KOPT-K1 (cell line): ENCODE measurements around the gene CEP120.
"Not testable (repeated sequence)": the region's sequence is repeated elsewhere in the genome, so short reads cannot be mapped to it uniquely, and the experiment has no call there.

ENCODE experiments used
- H3K27ac ChIP-seq: fragments of 200-600 bp; sonication (generic); 2 replicates; pipeline ENCODE4 v1.5.1; 2016; ENCODE audit warnings: antibody characterized with exemption, mild to moderate bottlenecking, low read depth, low read length; ENCODE audit not compliant: poor library complexity, severe bottlenecking
- H3K36me3 ChIP-seq: fragments of 200-600 bp; sonication (generic); 2 replicates; pipeline ENCODE4 v1.5.1; 2017; ENCODE audit warnings: antibody characterized with exemption, mild to moderate bottlenecking, low read length, moderate library complexity; ENCODE audit not compliant: insufficient read depth
- H3K9me3 ChIP-seq: fragments of 200-600 bp; sonication (generic); 2 replicates; pipeline ENCODE4 v1.5.1; 2017; ENCODE audit warnings: antibody characterized with exemption, low read length, mild to moderate bottlenecking; ENCODE audit not compliant: insufficient read depth, poor library complexity, severe bottlenecking

The CEP120 gene

DNA sequence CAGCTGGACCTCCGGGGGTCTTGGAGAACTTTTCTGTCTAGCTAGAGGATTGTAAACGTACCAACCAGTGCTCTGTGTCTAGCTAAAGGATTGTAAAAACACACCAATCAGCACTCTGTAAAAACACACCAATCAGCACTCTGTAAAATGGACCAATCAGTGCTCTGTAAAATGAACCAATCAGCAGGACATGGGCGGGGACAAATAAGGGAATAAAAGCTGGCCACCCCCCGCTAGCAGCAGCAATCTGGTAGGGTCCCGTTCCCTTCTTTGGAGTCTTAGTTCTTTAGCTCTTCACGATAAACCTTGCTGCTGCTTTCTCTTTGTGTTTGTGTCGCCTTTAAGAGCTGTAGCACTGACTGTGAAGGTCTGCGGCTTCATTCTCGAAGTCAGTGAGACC, 114.8 kb downstream of the CEP120 start:
- not testable (repeated sequence) for H3K27ac ChIP-seq, H3K36me3 ChIP-seq, H3K9me3 ChIP-seq

DNA sequence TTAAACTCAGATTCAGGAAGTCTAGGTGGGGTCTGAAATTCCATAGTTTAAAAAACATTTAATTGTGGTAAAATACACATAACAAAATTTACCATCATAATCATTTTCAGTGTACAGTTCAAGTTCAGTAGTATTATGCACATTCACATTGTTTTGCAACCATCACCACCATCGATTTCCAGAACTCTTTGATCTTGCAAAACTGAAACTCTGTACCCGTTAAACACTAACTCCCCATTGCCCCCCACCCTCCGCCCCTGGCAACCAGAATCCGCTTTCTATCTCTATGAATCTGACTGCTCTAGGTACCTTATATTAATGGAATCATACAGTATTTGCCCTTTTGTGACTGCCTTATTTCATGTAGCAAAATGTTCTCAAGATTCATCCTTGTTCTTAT, 117.5 kb downstream of the CEP120 start:
- H3K27ac ChIP-seq = no peak overlapping the region
- H3K36me3 ChIP-seq = no peaks in the 10 kb centered on the region
- H3K9me3 ChIP-seq = no peaks in the 10 kb centered on the region

DNA sequence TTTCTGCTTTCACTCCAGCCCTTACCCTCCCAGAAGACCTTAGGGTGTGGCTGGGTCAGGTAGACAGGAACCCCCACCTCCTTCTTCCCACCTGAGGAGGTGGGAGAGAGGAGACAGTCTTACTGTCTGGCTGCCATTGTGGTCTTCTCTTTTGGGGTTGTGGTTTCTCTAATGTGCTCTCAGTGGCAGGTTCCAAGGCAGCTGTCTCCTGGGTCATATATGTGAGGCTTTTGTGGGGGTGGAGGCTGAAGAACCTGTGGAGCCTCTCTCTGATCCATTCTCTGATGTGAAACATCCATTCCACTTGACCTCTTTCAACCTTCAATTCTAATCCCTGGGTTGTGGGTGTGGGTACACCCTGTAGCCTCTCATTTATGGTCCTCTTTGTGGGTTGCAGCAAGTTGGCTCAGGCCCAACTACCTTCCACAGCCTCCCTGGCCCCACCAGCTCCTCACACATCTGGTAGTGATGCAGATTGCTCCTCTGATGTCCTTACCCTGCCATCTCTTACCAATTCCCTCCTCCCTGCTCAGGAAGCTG, 118.4 kb downstream of the CEP120 start:
- Histone ChIP-seq H3K27ac (no peak overlapping the region), H3K36me3 (no peaks in the 10 kb centered on the region), H3K9me3 (no peaks in the 10 kb centered on the region)

DNA sequence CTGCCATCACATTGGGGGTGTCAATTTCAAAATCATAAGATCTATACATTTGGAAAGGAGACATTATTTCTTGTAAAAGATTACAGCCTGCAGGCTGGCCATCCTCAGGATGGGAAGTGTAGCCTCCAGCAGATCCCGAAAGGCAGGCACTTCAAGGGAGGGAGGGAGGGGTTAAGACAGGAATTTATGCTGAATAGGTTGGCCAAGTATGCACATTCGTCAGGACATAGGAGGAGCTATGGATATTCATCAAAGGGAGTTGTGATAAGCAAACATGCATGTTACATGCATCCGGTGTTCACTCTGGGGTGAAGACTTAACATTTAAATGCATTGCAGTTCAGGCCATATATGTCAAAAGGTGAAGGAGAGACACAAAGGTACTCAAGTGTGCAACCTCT, 119.4 kb downstream of the CEP120 start:
- no peak overlapping the region for H3K27ac ChIP-seq
- no peaks in the 10 kb centered on the region for H3K9me3 ChIP-seq
- no peaks in the 10 kb centered on the region for H3K36me3 ChIP-seq

DNA sequence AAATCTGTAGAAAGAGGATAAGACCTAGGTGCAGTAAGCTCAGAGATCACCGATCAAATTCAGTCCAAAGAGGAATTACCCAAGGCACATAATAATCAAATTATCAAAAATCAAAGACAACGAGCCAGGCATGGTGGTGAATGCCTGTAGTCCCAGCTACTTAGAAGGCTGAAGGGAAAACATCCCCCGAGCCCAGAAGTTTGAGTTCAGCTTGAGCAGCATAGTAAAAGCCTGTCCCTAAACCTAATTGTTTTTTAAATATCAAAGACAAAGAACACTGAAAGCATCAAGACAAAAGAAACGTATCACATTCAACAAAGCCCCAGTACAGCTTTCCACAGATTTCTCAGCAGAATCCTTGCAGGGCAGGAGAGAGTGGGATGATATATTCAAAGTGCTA, 122.9 kb downstream of the CEP120 start:
- Histone ChIP-seq H3K27ac (no peak overlapping the region), H3K36me3 (no peaks in the 10 kb centered on the region)

DNA sequence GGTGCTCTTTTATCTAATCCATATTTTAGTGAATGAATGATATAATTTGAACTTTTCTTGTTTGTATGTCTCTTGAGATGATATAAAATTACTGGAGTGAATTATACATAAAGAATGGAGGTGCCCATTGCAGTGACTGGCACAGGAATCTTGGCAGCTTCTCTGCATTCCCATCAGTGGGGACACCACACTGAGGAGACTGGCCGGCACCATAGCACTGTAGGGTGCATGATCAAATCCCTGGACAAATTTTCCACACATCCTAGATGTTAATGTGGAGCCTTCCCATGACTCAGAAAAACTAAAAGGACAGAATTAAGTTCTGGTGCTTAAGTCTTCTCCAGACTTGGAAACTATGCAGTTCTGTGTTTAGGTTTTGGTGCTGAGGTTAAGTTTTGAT, 124.1 kb downstream of the CEP120 start:
- no peaks in the 10 kb centered on the region for H3K36me3 ChIP-seq

More for the DNA sequence above, 122.9 kb downstream of the CEP120 start:
- H3K9me3 ChIP-seq = no peaks in the 10 kb centered on the region

DNA sequence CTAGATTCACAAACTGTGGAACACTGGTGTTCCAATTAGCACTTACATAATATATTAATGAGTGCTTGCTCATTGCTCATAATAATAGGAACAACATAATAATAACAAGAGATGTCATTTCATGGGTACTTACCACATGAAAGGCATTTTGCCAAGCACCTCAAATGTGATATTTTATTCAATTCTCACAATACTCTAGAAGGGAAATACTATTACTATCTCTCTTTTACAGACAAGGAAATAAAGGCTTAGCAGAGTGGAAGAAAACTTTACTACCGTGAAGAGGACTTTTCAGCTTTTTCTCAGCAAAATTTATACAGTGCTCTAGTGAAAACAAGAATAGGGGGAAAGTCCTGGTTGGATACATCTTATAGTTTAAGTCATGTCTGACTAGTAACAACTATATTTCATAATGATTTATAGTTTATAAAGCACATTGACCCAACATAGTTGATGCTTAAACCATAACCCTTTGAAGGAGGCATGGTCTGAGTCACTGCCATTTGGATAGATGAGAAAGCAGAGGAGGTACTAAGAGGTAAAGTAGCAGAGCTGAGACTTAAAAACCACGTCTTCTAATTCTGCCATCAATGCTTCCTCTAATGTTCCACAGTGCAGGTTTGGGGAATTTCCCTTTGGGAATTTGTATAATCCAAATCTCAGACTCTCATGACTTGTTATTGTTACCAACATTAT, 124.7 kb downstream of the CEP120 start:
- no peaks in the 10 kb centered on the region for H3K9me3 ChIP-seq
- H3K36me3 ChIP-seq = no peaks in the 10 kb centered on the region
- no peak overlapping the region for H3K27ac ChIP-seq

More for the DNA sequence above, 124.1 kb downstream of the CEP120 start:
- Histone ChIP-seq H3K27ac (no peak overlapping the region), H3K9me3 (no peaks in the 10 kb centered on the region)

DNA sequence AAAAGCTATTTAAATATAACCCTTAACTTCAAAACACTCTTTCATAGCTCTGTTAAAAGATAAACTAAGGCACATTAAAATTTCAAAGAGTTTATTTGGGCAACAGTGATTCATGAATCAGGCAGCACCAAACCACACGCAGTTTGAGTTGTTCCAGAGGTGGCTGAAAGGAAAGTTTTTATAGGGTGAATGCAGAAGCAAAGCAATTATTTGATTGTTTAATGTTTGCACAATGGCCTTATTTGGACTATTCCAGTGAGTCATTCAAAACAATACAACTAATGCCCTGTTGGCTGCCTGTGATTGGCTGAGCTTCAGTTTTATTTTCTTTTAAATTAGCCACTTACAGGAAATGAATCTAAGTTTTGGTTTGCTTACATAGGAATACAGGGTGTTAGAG, 125.3 kb downstream of the CEP120 start:
- H3K36me3 ChIP-seq = no peaks in the 10 kb centered on the region
- no peaks in the 10 kb centered on the region for H3K9me3 ChIP-seq
- H3K27ac ChIP-seq = no peak overlapping the region

DNA sequence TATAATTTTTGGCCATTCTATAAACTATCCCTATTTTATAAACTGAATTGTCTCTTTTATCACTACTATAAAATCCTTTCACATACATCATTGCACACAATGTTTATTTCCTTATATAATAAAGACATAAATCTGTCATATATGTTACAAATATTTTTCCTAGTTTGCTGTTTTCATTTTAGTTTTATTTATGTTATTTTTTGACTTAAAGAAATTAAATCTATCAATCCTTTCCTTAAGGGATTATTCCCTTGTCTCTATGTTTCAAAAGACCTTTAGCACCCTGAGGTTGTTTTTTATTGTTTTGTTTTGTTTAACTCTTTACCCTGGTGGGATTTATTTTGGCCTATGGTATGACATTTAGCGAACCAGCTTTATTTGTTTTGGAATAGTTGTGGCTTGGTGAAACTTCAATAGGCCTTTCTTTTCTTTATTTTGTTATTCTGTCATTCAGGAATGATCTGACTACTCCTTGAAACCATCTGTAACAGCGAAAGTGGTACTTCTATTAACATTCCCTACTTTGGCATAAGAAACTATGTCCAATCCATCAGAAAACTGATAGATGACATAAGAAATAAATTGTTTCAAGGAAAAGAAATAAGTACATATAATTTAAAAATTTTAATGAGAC, 125.9 kb downstream of the CEP120 start:
- Histone ChIP-seq H3K36me3 (no peaks in the 10 kb centered on the region), H3K27ac (no peak overlapping the region), H3K9me3 (no peaks in the 10 kb centered on the region)
